Neural progenitor cell (in vitro differentiated cells): ENCODE data around the gene AFF1. TPM values are rescaled to one million over a fixed set of nuclear protein-coding genes. Genes with fewer than 3 reads are reported as not detected.
"Not testable (repeated sequence)": the region's sequence is repeated elsewhere in the genome, so short reads cannot be mapped to it uniquely, and the experiment has no call there.

Experiments used
- DNase-seq: peaks from one replicate; pipeline ENCODE4 v3.0.0-alpha.2; 2016; ENCODE audit warnings: low spot score
- H2AFZ ChIP-seq: fragments of 200-600 bp; sonication (generic); replicated peaks from 2 replicates; pipeline ENCODE4 v1.6.1; 2016; ENCODE audit warnings: antibody characterized with exemption
- H3F3A ChIP-seq: fragments of 200-600 bp; sonication (generic); 2 replicates; pipeline ENCODE4 v1.6.1; 2016; ENCODE audit warnings: antibody characterized with exemption, low read depth
- H3K27ac ChIP-seq: fragments of 200-600 bp; sonication (generic); 2 replicates; pipeline ENCODE4 v1.5.1; 2016; ENCODE audit warnings: mild to moderate bottlenecking
- H3K27me3 ChIP-seq: fragments of 200-600 bp; sonication (generic); 2 replicates; pipeline ENCODE4 v1.6.1; 2016; ENCODE audit warnings: mild to moderate bottlenecking, moderate library complexity
- H3K36me3 ChIP-seq: fragments of 200-600 bp; sonication (generic); 2 replicates; pipeline ENCODE4 v1.5.1; 2016
- H3K4me1 ChIP-seq: fragments of 200-600 bp; sonication (generic); 2 replicates; pipeline ENCODE4 v1.6.1; 2016; ENCODE audit warnings: mixed run types
- H3K4me2 ChIP-seq: fragments of 200-600 bp; sonication (generic); 2 replicates; pipeline ENCODE4 v1.6.1; 2016
- H3K4me3 ChIP-seq: fragments of 200-600 bp; sonication (generic); 2 replicates; pipeline ENCODE4 v1.5.1; 2016
- H3K79me2 ChIP-seq: fragments of 200-600 bp; sonication (generic); 2 replicates; pipeline ENCODE4 v1.6.1; 2016; ENCODE audit warnings: low read depth
- H3K9ac ChIP-seq: fragments of 200-600 bp; sonication (generic); 2 replicates; pipeline ENCODE4 v1.6.1; 2016
- H3K9me3 ChIP-seq: fragments of 200-600 bp; sonication (generic); 2 replicates; pipeline ENCODE4 v1.5.1; 2016; ENCODE audit warnings: low read depth
- H4K20me1 ChIP-seq: fragments of 200-600 bp; sonication (generic); 2 replicates; pipeline ENCODE4 v1.6.1; 2016; ENCODE audit warnings: low read depth
- H3K27ac Mint-ChIP-seq: 3 replicates; pipeline ENCODE4 v1.8.0; 2021; ENCODE audit warnings: mixed read lengths
- H3K27me3 Mint-ChIP-seq: 2 replicates; pipeline ENCODE4 v1.8.0; 2022; ENCODE audit warnings: low read depth, mild to moderate bottlenecking, inconsistent platforms, moderate library complexity, mixed read lengths; ENCODE audit not compliant: insufficient read depth
- H3K36me3 Mint-ChIP-seq: 3 replicates; pipeline ENCODE4 v1.8.0; 2021; ENCODE audit warnings: mixed read lengths
- H3K4me1 Mint-ChIP-seq: 3 replicates; pipeline ENCODE4 v1.8.0; 2021; ENCODE audit warnings: mixed read lengths
- H3K4me3 Mint-ChIP-seq: 3 replicates; pipeline ENCODE4 v1.8.0; 2021; ENCODE audit warnings: mild to moderate bottlenecking, moderate library complexity, mixed read lengths
- H3K9me3 Mint-ChIP-seq: 3 replicates; pipeline ENCODE4 v1.8.0; 2020; ENCODE audit warnings: mixed read lengths
- EZH2 ChIP-seq: fragments of 200-600 bp; sonication (generic); IDR thresholded peaks from 2 replicates; pipeline ENCODE4 v1.6.1; 2017; ENCODE audit warnings: antibody characterized with exemption, mild to moderate bottlenecking, moderate library complexity
- EZH2phosphoT487 ChIP-seq: fragments of 200-600 bp; sonication (generic); IDR thresholded peaks from 2 replicates; pipeline ENCODE4 v1.6.1; 2017; ENCODE audit warnings: antibody characterized with exemption
- total RNA-seq: library from RNA; depleted of rRNA; stranded (reverse); fragments of >200 nt; gene quantifications from 2 replicates; pipeline ENCODE4 v1.2.3, GENCODE V29; 2015; ENCODE audit warnings: low replicate concordance
- TF ChIP-seq, protein P1 (sequence below): fragments of 200-600 bp; sonication (generic); IDR thresholded peaks from 2 replicates; pipeline ENCODE4 v1.5.1; 2017; ENCODE audit warnings: antibody characterized with exemption, mild to moderate bottlenecking

The AFF1 gene
- total RNA-seq, 1 donor from 2014 or later: 29.0 TPM

- no peaks in the 10 kb centered on the region for H3K9me3 ChIP-seq
- Mint-ChIP-seq H3K27ac (no peak overlapping the region), H3K4me1 (no peaks in the 10 kb centered on the region), H3K27me3 (no peaks in the 10 kb centered on the region), H3K4me3 (no peak overlapping the region), H3K9me3 (no peaks in the 10 kb centered on the region), H3K36me3 (peaks cover 21% of the 10 kb centered on the region)
- H3K79me2 ChIP-seq: no peaks in the 10 kb centered on the region
- no peaks in the 10 kb centered on the region for H3K27me3 ChIP-seq
- H3F3A ChIP-seq: peaks cover 2% of the 10 kb centered on the region
- H3K27ac ChIP-seq: no peak overlapping the region
- H2AFZ ChIP-seq: no peak overlapping the region
- no peaks in the 10 kb centered on the region for H3K4me1 ChIP-seq
- no peak overlapping the region for H3K4me2 ChIP-seq
- DNase-seq: no peak
- H3K36me3 ChIP-seq: no peaks in the 10 kb centered on the region
- no peak overlapping the region for H3K9ac ChIP-seq
- H4K20me1 ChIP-seq: no peaks in the 10 kb centered on the region
- no peak overlapping the region for H3K4me3 ChIP-seq
- TF ChIP-seq EZH2phosphoT487 (no peak), EZH2 (no peak)
- TF ChIP-seq, protein P1, sequence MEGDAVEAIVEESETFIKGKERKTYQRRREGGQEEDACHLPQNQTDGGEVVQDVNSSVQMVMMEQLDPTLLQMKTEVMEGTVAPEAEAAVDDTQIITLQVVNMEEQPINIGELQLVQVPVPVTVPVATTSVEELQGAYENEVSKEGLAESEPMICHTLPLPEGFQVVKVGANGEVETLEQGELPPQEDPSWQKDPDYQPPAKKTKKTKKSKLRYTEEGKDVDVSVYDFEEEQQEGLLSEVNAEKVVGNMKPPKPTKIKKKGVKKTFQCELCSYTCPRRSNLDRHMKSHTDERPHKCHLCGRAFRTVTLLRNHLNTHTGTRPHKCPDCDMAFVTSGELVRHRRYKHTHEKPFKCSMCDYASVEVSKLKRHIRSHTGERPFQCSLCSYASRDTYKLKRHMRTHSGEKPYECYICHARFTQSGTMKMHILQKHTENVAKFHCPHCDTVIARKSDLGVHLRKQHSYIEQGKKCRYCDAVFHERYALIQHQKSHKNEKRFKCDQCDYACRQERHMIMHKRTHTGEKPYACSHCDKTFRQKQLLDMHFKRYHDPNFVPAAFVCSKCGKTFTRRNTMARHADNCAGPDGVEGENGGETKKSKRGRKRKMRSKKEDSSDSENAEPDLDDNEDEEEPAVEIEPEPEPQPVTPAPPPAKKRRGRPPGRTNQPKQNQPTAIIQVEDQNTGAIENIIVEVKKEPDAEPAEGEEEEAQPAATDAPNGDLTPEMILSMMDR: no peak
Observed at GRCh38 chr4:87141428-87141827, 206.6 kb downstream of the AFF1 start.

DNA sequence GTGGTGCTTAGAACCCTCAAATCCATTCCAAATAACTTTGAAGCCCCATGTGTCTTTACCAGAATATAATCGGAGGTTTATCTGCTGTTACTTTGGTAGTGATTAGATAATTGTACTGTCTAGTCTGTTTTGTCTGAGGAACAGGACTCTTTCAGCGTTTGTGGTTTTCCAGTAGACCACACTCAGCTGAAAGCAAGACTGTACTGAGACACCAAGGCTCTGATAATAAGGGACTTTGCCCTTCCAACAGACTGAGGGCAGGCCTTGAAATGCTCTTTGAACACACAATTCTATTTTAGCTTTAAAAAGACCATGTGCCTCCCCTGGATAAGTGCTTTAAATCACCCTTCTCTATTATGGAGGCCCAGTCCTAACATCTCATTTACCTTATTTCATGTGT, 209.5 kb downstream of the AFF1 start:
- no peak overlapping the region for H2AFZ ChIP-seq
- Mint-ChIP-seq H3K27me3 (no peaks in the 10 kb centered on the region), H3K27ac (no peak overlapping the region)

DNA sequence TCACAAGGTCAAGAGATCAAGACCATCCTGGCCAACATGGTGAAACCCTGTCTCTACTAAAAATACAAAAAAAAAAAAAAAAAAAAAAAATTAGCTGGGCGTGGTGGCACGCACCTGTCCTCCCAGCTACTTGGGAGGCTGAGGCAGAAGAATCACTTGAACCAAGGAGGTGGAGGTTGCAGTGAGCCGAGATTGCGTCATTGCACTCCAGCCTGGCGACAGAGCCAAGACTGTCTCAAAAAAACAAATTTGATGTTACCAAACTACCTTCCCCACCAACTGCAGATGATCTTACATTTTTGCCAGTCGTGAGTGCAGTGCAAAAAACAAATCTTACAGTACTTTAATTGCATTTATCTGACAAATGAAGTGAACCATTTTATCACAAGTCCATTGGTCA, 211.1 kb downstream of the AFF1 start:
- not testable (repeated sequence) for H3K27me3 Mint-ChIP-seq, H3K4me3 Mint-ChIP-seq, H3K4me1 Mint-ChIP-seq, H3K4me1 ChIP-seq, H3K9me3 Mint-ChIP-seq, H3K9ac ChIP-seq, H3K27ac Mint-ChIP-seq, H2AFZ ChIP-seq, H4K20me1 ChIP-seq, H3F3A ChIP-seq, H3K79me2 ChIP-seq, H3K9me3 ChIP-seq, H3K27me3 ChIP-seq, H3K36me3 ChIP-seq, H3K4me2 ChIP-seq, DNase-seq, H3K4me3 ChIP-seq, H3K27ac ChIP-seq
- H3K36me3 Mint-ChIP-seq: peaks cover 16% of the 10 kb centered on the region

More for the DNA sequence above, 209.5 kb downstream of the AFF1 start:
- no peaks in the 10 kb centered on the region for H3K36me3 ChIP-seq
- Mint-ChIP-seq H3K36me3 (peaks cover 16% of the 10 kb centered on the region), H3K4me3 (no peak overlapping the region), H3K9me3 (no peaks in the 10 kb centered on the region), H3K4me1 (no peaks in the 10 kb centered on the region)
- H3K27me3 ChIP-seq: no peaks in the 10 kb centered on the region
- no peak overlapping the region for H3K4me3 ChIP-seq
- no peak for DNase-seq
- H3K4me2 ChIP-seq: no peak overlapping the region
- H3K27ac ChIP-seq: no peak overlapping the region
- no peaks in the 10 kb centered on the region for H3K9me3 ChIP-seq
- H3K79me2 ChIP-seq: no peaks in the 10 kb centered on the region
- no peak overlapping the region for H3K9ac ChIP-seq
- H3F3A ChIP-seq: peaks cover 6% of the 10 kb centered on the region
- H4K20me1 ChIP-seq: no peaks in the 10 kb centered on the region
- no peaks in the 10 kb centered on the region for H3K4me1 ChIP-seq
- no peak for TF ChIP-seq EZH2phosphoT487
- no peak for TF ChIP-seq EZH2
- TF ChIP-seq, protein P1: no peak

GRCh38 chr4:87147116-87147515, 212.3 kb downstream of the AFF1 start:
- Mint-ChIP-seq H3K4me3 (no peak overlapping the region), H3K36me3 (peaks cover 10% of the 10 kb centered on the region), H3K27ac (no peak overlapping the region), H3K4me1 (no peaks in the 10 kb centered on the region), H3K9me3 (no peaks in the 10 kb centered on the region), H3K27me3 (no peaks in the 10 kb centered on the region)
- Histone ChIP-seq H3K4me2 (no peak overlapping the region), H3F3A (peaks cover 9% of the 10 kb centered on the region), H3K79me2 (no peaks in the 10 kb centered on the region), H3K27ac (no peak overlapping the region), H2AFZ (no peak overlapping the region), H3K36me3 (no peaks in the 10 kb centered on the region), H3K9ac (no peak overlapping the region), H3K4me3 (no peak overlapping the region), H3K27me3 (no peaks in the 10 kb centered on the region), H3K9me3 (no peaks in the 10 kb centered on the region), H3K4me1 (no peaks in the 10 kb centered on the region), H4K20me1 (no peaks in the 10 kb centered on the region)
- DNase-seq: no peak
- no peak for TF ChIP-seq EZH2
- TF ChIP-seq, protein P1: no peak
- no peak for TF ChIP-seq EZH2phosphoT487
